Left lung (tissue), 10 donors: ENCODE results near the gene PHF12. TPM values are rescaled to one million over a fixed set of nuclear protein-coding genes. Genes with fewer than 3 reads are reported as not detected.

Source experiments
- ATAC-seq: fragments of 200-7000 bp; cut with Tn5 transposase; one replicate; pipeline ENCODE4 v1.9.1; 2020; ENCODE audit warnings: moderate library complexity
- DNase-seq, 4 donors: peaks; one replicate each; pipeline ENCODE4 v3.0.0-alpha.2; 2013 to 2020
- H3K27ac ChIP-seq, 2 donors: fragments of 200-600 bp; sonication (generic) in 1 of 2; one replicate each; pipeline versions ENCODE4 v1.5.0 to v1.8.0; 2020 to 2021
- H3K27me3 ChIP-seq, 2 donors: fragments of 200-600 bp; sonication (generic) in 1 of 2; one replicate each; pipeline versions ENCODE4 v1.5.0 to v1.8.0; 2020 to 2021
- H3K36me3 ChIP-seq, 2 donors: fragments of 200-600 bp; sonication (generic) in 1 of 2; one replicate each; pipeline versions ENCODE4 v1.5.0 to v1.8.0; 2020 to 2021
- H3K4me1 ChIP-seq, 2 donors: fragments of 200-600 bp; one replicate each; pipeline ENCODE4 v1.8.0; 2021
- H3K4me3 ChIP-seq, 2 donors: fragments of 200-600 bp; sonication (generic) in 1 of 2; one replicate each; pipeline versions ENCODE4 v1.5.0 to v1.8.0; 2020 to 2021; ENCODE audit warnings: mild to moderate bottlenecking in 1 of 2
- H3K9me3 ChIP-seq, 2 donors: fragments of 200-600 bp; sonication (generic) in 1 of 2; one replicate each; pipeline versions ENCODE4 v1.5.0 to v1.8.0; 2020 to 2021
- CTCF ChIP-seq, 2 donors: fragments of 200-600 bp; sonication (generic) in 1 of 2; IDR thresholded peaks; one replicate each; pipeline versions ENCODE4 v1.5.0 to v1.8.0; 2021; ENCODE audit warnings: antibody characterized with exemption in 2 of 2
- intact Hi-C, 2 donors: fragments of 100-400 bp; cut with DNase I; formaldehyde crosslinking; loops; one replicate each; pipeline versions ENCODE4 v1.11.2 to v1.14.2; 2022
- polyA plus RNA-seq, 6 donors: library from polyadenylated mRNA; unstranded; fragments of 120-200 nt; gene quantifications; one replicate each; pipeline ENCODE4 v1.2.1, GENCODE V29; 2013; ENCODE audit not compliant: insufficient read length in 6 of 6
- total RNA-seq, 2 donors: library from RNA; stranded (reverse); fragmentation: NEBNext Ultra II Directional; extraction: Animal tissue kit (Norgen Biotek cat#: 25700); gene quantifications; one replicate each; pipeline ENCODE4 v1.2.1, GENCODE V29; 2021
- donor health status: DM: no; HTN: yes; CAD: no.
- donor health status: DM: no; HTN: no; CAD: no.

The PHF12 gene
- total and polyA plus RNA-seq, 8 donors: 32.1 to 68.7 (median 56.0) TPM

- no peak for TF ChIP-seq CTCF (IDR thresholded peaks at IDR 0.05)
- H3K36me3 ChIP-seq: no peaks in the 10 kb centered on the region
- intact Hi-C loops: loop anchor here in 1 of 2 donors (10.0 kb wide), 1 partner anchor 144 kb away; no protein-coding TSS in a partner anchor
- no peaks in the 10 kb centered on the region for H3K27me3 ChIP-seq
- no peak overlapping the region for H3K27ac ChIP-seq
- ATAC-seq (no peak), DNase-seq (no peak)
- no peak overlapping the region for H3K4me3 ChIP-seq
- H3K9me3 ChIP-seq: no peaks in the 10 kb centered on the region
- H3K4me1 ChIP-seq: peaks cover 5 to 21% of the 10 kb centered on the region in 2 donors
Measured at GRCh38 chr17:28970879-28971278, 19.6 kb upstream of the PHF12 start.

GRCh38 chr17:28969706-28970393, 18.5 kb upstream of the PHF12 start:
- no peak for TF ChIP-seq CTCF (IDR thresholded peaks at IDR 0.05)
- DNase-seq (no peak), ATAC-seq (no peak)
- no peaks in the 10 kb centered on the region for H3K36me3 ChIP-seq
- H3K9me3 ChIP-seq: no peaks in the 10 kb centered on the region
- no peak overlapping the region for H3K4me3 ChIP-seq
- H3K4me1 ChIP-seq: peaks cover 5 to 21% of the 10 kb centered on the region in 2 donors
- intact Hi-C loops: loop anchor here (5.0 to 10.0 kb wide), 2 partner anchors 142 to 145 kb away; no protein-coding TSS in a partner anchor
- peaks cover 0 to 6% of the 10 kb centered on the region in 2 donors for H3K27me3 ChIP-seq
- H3K27ac ChIP-seq: no peak overlapping the region

- TF ChIP-seq CTCF (IDR thresholded peaks at IDR 0.05): no peak
- H3K9me3 ChIP-seq: no peaks in the 10 kb centered on the region
- intact Hi-C loops: loop anchor here in 1 of 2 donors (5.0 kb wide), 1 partner anchor 143 kb away; no protein-coding TSS in a partner anchor
Measured at GRCh38 chr17:28968914-28969295, 17.6 kb upstream of the PHF12 start.

GRCh38 chr17:28968231-28968913, 17.1 kb upstream of the PHF12 start:
- Histone ChIP-seq H3K27me3 (peaks cover 0 to 20% of the 10 kb centered on the region in 2 donors), H3K36me3 (no peaks in the 10 kb centered on the region), H3K4me1 (peaks cover 0 to 21% of the 10 kb centered on the region in 2 donors), H3K9me3 (no peaks in the 10 kb centered on the region), H3K27ac (no peak overlapping the region), H3K4me3 (no peak overlapping the region)
- no peak for ATAC-seq
- DNase-seq: no peak
- intact Hi-C loops: loop anchor here in 1 of 2 donors (5.0 kb wide), 1 partner anchor 144 kb away; no protein-coding TSS in a partner anchor
- no peak for TF ChIP-seq CTCF (IDR thresholded peaks at IDR 0.05)

More at GRCh38 chr17:28968914-28969295, 17.6 kb upstream of the PHF12 start:
- no peak for DNase-seq
- Histone ChIP-seq H3K27me3 (peaks cover 0 to 15% of the 10 kb centered on the region in 2 donors), H3K4me1 (peaks cover 5 to 21% of the 10 kb centered on the region in 2 donors), H3K4me3 (no peak overlapping the region), H3K36me3 (no peaks in the 10 kb centered on the region), H3K27ac (no peak overlapping the region)
- ATAC-seq: no peak
